ENCODE data around the gene FAIM2. TPM values are rescaled to one million over a fixed set of nuclear protein-coding genes. Genes with fewer than 3 reads are reported as not detected.
"Not testable (repeated sequence)": the region's sequence is repeated elsewhere in the genome, so short reads cannot be mapped to it uniquely, and the experiment has no call there.

Gene FAIM2
- polyA plus RNA-seq, 4 donors, result 2.2 to 13.5 TPM; not detected in 2

DNA sequence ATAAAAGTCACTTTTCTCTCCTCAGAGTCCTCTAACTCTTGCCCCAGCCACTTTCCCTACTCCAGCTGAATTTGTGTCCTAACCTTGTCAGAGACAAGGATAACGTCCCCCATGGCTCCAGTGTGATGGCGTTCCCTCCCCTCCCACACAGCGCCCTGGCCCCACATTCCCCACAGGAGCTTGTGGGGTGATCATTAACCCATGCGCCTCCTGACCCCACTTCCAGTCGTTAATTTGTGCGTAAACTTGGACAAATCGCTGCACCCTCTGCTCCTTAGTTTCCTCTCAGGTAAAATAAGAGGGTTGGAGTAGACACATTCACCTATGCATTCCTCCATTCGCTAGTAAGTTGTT, 37.9 kb downstream of the FAIM2 start:
- no peak overlapping the region for H3K27ac ChIP-seq (ENCODE audit: low read depth in 1 of 3, low read length in 2 of 3)
- peaks cover 0 to 38% (median 1%) of the 10 kb centered on the region in 3 donors for H3K4me1 ChIP-seq (ENCODE audit: control insufficient read depth in 3 of 3, insufficient read depth in 2 of 3, low read depth in 1 of 3, low read length in 2 of 3)
- no peaks in the 10 kb centered on the region for H3K36me3 ChIP-seq (ENCODE audit: control insufficient read depth in 3 of 3, insufficient read depth in 2 of 3, low read depth in 1 of 3, low read length in 3 of 3)
- DNase-seq (no peak), FAIRE-seq (no peak)
- H3K9me3 ChIP-seq (ENCODE audit: control insufficient read depth in 2 of 2, insufficient read depth in 1 of 2, low read depth in 1 of 2, low read length in 1 of 2), result no peaks in the 10 kb centered on the region
- WGBS, 3 donors, result 56 to 78% (median 67%) methylated on average over 8 of the region's 8 CpGs
- no peak overlapping the region for H3K4me3 ChIP-seq (ENCODE audit: low read depth in 1 of 3, low read length in 3 of 3)
- H3K27me3 ChIP-seq (ENCODE audit: control insufficient read depth in 3 of 3, insufficient read depth in 3 of 3, low read length in 3 of 3), result no peaks in the 10 kb centered on the region

DNA sequence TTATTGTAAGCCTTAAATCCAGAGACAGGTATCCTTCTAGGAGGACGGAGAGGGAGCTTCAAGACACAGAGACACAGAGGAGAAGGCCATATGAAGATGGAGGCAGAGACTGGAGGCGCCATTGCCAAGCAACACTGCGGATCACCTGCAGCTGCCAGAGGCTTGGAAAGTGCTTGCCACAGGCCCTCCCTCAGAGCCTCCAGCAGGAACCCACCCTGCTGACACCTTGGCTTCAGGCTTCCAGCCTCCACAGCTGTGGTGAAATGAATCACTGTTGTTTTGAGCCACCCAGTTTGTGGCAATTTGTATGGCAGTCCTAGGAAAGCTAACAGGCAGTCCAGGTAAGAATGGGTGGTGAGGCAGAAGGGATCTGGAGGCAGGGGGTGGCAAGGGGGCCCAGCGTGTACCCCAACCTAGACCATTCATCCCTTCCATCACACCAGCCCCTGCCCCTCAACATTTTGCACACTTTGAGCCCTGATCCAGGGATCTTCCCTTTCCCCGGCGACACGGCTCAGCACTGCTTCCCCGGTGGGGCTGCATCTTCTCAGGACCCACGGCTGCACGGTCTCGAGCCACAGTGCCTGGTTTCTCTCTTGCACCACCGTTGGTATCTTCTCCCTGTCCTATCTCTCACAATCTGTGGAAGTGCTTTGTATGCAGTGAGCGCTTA, 38.5 kb downstream of the FAIM2 start:
- Histone ChIP-seq H3K27ac (ENCODE audit: low read depth in 1 of 3, low read length in 2 of 3) (no peak overlapping the region), H3K9me3 (ENCODE audit: control insufficient read depth in 2 of 2, insufficient read depth in 1 of 2, low read depth in 1 of 2, low read length in 1 of 2) (no peaks in the 10 kb centered on the region), H3K36me3 (ENCODE audit: control insufficient read depth in 3 of 3, insufficient read depth in 2 of 3, low read depth in 1 of 3, low read length in 3 of 3) (no peaks in the 10 kb centered on the region), H3K4me3 (ENCODE audit: low read depth in 1 of 3, low read length in 3 of 3) (no peak overlapping the region), H3K4me1 (ENCODE audit: control insufficient read depth in 3 of 3, insufficient read depth in 2 of 3, low read depth in 1 of 3, low read length in 2 of 3) (peaks cover 0 to 38% (median 1%) of the 10 kb centered on the region in 3 donors), H3K27me3 (ENCODE audit: control insufficient read depth in 3 of 3, insufficient read depth in 3 of 3, low read length in 3 of 3) (no peaks in the 10 kb centered on the region)
- DNase-seq, result no peak
- FAIRE-seq, result no peak
- 82 to 87% (median 86%) methylated on average over 13 of the region's 13 CpGs for WGBS, 3 donors

- DNase-seq (no peak), FAIRE-seq (no peak)
- 61 to 77% (median 63%) methylated on average over 2 of the region's 2 CpGs for whole genome bisulfite sequencing, 3 donors
- H3K27me3 ChIP-seq (ENCODE audit: control insufficient read depth in 3 of 3, insufficient read depth in 3 of 3, low read length in 3 of 3), result no peaks in the 10 kb centered on the region
- H3K4me3 ChIP-seq (ENCODE audit: low read depth in 1 of 3, low read length in 3 of 3), result no peak overlapping the region
- peaks cover 0 to 34% (median 1%) of the 10 kb centered on the region in 3 donors for H3K4me1 ChIP-seq (ENCODE audit: control insufficient read depth in 3 of 3, insufficient read depth in 2 of 3, low read depth in 1 of 3, low read length in 2 of 3)
- H3K9me3 ChIP-seq (ENCODE audit: control insufficient read depth in 2 of 2, insufficient read depth in 1 of 2, low read depth in 1 of 2, low read length in 1 of 2), result no peaks in the 10 kb centered on the region
- no peak overlapping the region for H3K27ac ChIP-seq (ENCODE audit: low read depth in 1 of 3, low read length in 2 of 3)
- H3K36me3 ChIP-seq (ENCODE audit: control insufficient read depth in 3 of 3, insufficient read depth in 2 of 3, low read depth in 1 of 3, low read length in 3 of 3), result no peaks in the 10 kb centered on the region
These were observed 39.0 kb downstream of the FAIM2 start for GRCh38 chr12:49864798-49865090.

GRCh38 chr12:49863946-49864797, 39.5 kb downstream of the FAIM2 start:
- DNase-seq, result no peak
- Histone ChIP-seq H3K36me3 (ENCODE audit: control insufficient read depth in 3 of 3, insufficient read depth in 2 of 3, low read depth in 1 of 3, low read length in 3 of 3) (no peaks in the 10 kb centered on the region), H3K4me1 (ENCODE audit: control insufficient read depth in 3 of 3, insufficient read depth in 2 of 3, low read depth in 1 of 3, low read length in 2 of 3) (peaks cover 0 to 29% (median 1%) of the 10 kb centered on the region in 3 donors), H3K27me3 (ENCODE audit: control insufficient read depth in 3 of 3, insufficient read depth in 3 of 3, low read length in 3 of 3) (no peaks in the 10 kb centered on the region), H3K9me3 (ENCODE audit: control insufficient read depth in 2 of 2, insufficient read depth in 1 of 2, low read depth in 1 of 2, low read length in 1 of 2) (no peaks in the 10 kb centered on the region), H3K27ac (ENCODE audit: low read depth in 1 of 3, low read length in 2 of 3) (no peak overlapping the region), H3K4me3 (ENCODE audit: low read depth in 1 of 3, low read length in 3 of 3) (no peak overlapping the region)
- 53 to 73% (median 63%) methylated on average over 17 of the region's 17 CpGs for WGBS, 3 donors
- no peak for FAIRE-seq

DNA sequence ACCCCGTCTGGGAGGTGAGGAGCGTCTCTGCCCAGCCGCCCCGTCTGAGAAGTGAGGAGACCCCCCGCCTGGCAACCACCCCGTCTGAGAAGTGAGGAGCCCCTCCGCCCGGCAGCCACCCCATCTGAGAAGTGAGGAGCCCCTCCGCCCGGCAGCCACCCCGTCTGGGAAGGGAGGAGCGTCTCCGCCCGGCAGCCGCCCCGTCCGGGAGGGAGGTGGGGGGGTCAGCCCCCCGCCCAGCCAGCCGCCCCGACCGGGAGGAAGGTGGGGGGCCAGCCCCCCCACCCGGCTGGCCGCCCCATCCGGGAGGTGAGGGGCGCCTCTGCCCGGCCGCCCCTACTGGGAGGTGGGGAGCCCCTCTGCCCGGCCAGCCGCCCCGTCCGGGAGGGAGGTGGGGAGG, 42.8 kb downstream of the FAIM2 start:
- DNase-seq; H3K36me3 ChIP-seq (ENCODE audit: control insufficient read depth in 3 of 3, insufficient read depth in 2 of 3, low read depth in 1 of 3, low read length in 3 of 3); H3K4me1 ChIP-seq (ENCODE audit: control insufficient read depth in 3 of 3, insufficient read depth in 2 of 3, low read depth in 1 of 3, low read length in 2 of 3); H3K9me3 ChIP-seq (ENCODE audit: control insufficient read depth in 2 of 2, insufficient read depth in 1 of 2, low read depth in 1 of 2, low read length in 1 of 2); H3K4me3 ChIP-seq (ENCODE audit: low read depth in 1 of 3, low read length in 3 of 3); H3K27me3 ChIP-seq (ENCODE audit: control insufficient read depth in 3 of 3, insufficient read depth in 3 of 3, low read length in 3 of 3); FAIRE-seq; H3K27ac ChIP-seq (ENCODE audit: low read depth in 1 of 3, low read length in 2 of 3): not testable (repeated sequence)
- 86 to 90% (median 87%) methylated on average over 3 to 31 of the region's 31 CpGs for WGBS, 3 donors

GRCh38 chr12:49855890-49856289, 47.8 kb downstream of the FAIM2 start:
- FAIRE-seq; H3K4me3 ChIP-seq (ENCODE audit: low read depth in 1 of 3, low read length in 3 of 3); H3K36me3 ChIP-seq (ENCODE audit: control insufficient read depth in 3 of 3, insufficient read depth in 2 of 3, low read depth in 1 of 3, low read length in 3 of 3); DNase-seq; H3K9me3 ChIP-seq (ENCODE audit: control insufficient read depth in 2 of 2, insufficient read depth in 1 of 2, low read depth in 1 of 2, low read length in 1 of 2); H3K27me3 ChIP-seq (ENCODE audit: control insufficient read depth in 3 of 3, insufficient read depth in 3 of 3, low read length in 3 of 3); H3K4me1 ChIP-seq (ENCODE audit: control insufficient read depth in 3 of 3, insufficient read depth in 2 of 3, low read depth in 1 of 3, low read length in 2 of 3); H3K27ac ChIP-seq (ENCODE audit: low read depth in 1 of 3, low read length in 2 of 3): not testable (repeated sequence)
- 88 to 96% (median 94%) methylated on average over 4 of the region's 4 CpGs for WGBS, 3 donors

DNA sequence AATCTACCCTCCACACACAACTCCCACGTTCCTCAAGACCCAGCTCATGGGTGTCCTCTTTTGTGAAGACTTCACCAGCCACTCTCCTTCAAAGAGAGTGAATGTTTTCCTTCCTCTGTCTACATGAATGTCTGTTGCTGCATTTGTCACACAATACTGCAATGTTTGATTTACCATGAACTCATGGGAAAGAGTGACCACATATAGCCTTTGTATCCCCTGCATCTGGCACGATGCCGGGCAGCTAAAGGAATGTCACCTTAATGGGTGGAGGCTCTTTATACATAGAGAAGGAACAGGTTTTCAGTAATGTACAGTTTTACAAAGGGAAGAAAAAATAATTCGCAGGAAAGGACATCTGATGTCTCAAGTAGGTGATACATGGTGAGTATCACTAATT, 48.7 kb downstream of the FAIM2 start:
- Histone ChIP-seq H3K9me3 (ENCODE audit: control insufficient read depth in 2 of 2, insufficient read depth in 1 of 2, low read depth in 1 of 2, low read length in 1 of 2) (no peaks in the 10 kb centered on the region), H3K4me3 (ENCODE audit: low read depth in 1 of 3, low read length in 3 of 3) (no peak overlapping the region), H3K4me1 (ENCODE audit: control insufficient read depth in 3 of 3, insufficient read depth in 2 of 3, low read depth in 1 of 3, low read length in 2 of 3) (no peaks in the 10 kb centered on the region), H3K36me3 (ENCODE audit: control insufficient read depth in 3 of 3, insufficient read depth in 2 of 3, low read depth in 1 of 3, low read length in 3 of 3) (no peaks in the 10 kb centered on the region), H3K27ac (ENCODE audit: low read depth in 1 of 3, low read length in 2 of 3) (no peak overlapping the region), H3K27me3 (ENCODE audit: control insufficient read depth in 3 of 3, insufficient read depth in 3 of 3, low read length in 3 of 3) (peaks cover 0 to 5% (median 0%) of the 10 kb centered on the region in 3 donors)
- DNase-seq (no peak), FAIRE-seq (no peak)
- WGBS, 3 donors, result 85 to 95% (median 91%) methylated on average over 4 of the region's 4 CpGs

DNA sequence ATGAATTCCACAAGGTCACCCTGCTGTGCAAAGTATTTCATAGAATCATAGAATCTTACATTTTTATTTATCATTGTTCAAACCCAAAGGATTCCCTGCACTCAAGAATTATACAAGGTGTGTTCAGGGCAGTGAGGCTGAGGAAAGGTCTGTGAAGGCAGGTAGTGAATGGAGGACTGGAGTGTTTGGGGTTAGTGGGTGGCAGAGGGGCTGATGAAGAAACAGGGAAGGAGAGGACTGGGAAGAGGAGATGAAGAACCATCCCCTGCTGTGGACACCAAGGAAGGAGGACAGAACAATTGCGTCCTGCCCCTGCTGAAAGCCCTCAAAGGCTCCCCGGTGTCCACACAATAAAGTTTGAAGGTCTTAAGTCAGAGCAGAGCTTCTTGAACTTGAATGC, 50.0 kb downstream of the FAIM2 start:
- WGBS, 3 donors, result 76 to 80% (median 79%) methylated on average over 2 of the region's 2 CpGs
- no peaks in the 10 kb centered on the region for H3K9me3 ChIP-seq (ENCODE audit: control insufficient read depth in 2 of 2, insufficient read depth in 1 of 2, low read depth in 1 of 2, low read length in 1 of 2)
- FAIRE-seq (no peak), DNase-seq (no peak)
- no peaks in the 10 kb centered on the region for H3K36me3 ChIP-seq (ENCODE audit: control insufficient read depth in 3 of 3, insufficient read depth in 2 of 3, low read depth in 1 of 3, low read length in 3 of 3)
- no peaks in the 10 kb centered on the region for H3K4me1 ChIP-seq (ENCODE audit: control insufficient read depth in 3 of 3, insufficient read depth in 2 of 3, low read depth in 1 of 3, low read length in 2 of 3)
- H3K27me3 ChIP-seq (ENCODE audit: control insufficient read depth in 3 of 3, insufficient read depth in 3 of 3, low read length in 3 of 3), result peaks cover 0 to 12% (median 0%) of the 10 kb centered on the region in 3 donors
- no peak overlapping the region for H3K4me3 ChIP-seq (ENCODE audit: low read depth in 1 of 3, low read length in 3 of 3)
- H3K27ac ChIP-seq (ENCODE audit: low read depth in 1 of 3, low read length in 2 of 3), result no peak overlapping the region
